ENCODE results near the gene IL17RB. TPM values are rescaled to one million over a fixed set of nuclear protein-coding genes. Genes with fewer than 3 reads are reported as not detected.

IL17RB gene
- total RNA-seq, 4 donors from 2014 or later: 0.52 to 0.83 (median 0.63) TPM; not detected in 1

DNA sequence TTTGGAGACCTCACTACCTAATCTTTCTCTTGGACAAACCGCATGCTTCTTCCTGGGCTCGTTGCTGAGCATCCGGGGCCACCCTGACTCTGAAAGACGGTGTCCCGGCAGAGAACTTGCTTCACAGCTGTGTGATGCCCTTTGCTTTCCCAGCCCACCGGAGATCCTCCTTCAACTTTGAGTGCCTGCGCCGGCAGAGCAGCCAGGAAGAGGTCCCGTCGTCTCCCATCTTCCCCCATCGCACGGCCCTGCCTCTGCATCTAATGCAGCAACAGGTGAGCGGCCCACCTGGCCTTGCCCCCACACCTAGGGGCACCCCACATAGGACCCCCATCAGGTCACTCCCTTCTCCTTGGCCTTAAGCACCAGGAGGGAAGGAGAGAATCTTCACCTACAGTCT lies 37.9 kb upstream of the IL17RB start:
- intact Hi-C loops (cut with DNase I): no loop called here
- WGBS: 92% methylated on average over 13 of the region's 13 CpGs
- no peak for DNase-seq (ENCODE audit: extremely low spot score)

DNA sequence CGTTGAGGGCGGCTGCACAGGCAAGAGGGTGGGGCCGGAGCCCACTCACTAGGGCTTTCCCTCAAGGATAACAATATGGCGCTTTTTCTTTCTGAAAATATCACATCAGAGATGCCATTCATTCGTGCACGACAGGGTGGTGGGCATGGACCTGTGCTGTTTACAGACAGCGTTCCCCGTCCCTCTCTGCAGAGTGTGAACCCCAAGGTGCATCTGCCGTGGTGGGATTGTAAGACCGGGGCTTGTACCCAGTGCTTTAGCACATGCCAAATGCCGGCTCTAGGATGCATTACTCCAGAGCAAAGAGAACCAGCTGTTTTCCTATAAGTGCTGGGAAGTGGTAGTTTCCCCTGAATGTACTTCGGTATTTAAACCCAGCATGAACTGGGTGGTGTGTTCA lies 37.1 kb upstream of the IL17RB start:
- H3K27ac ChIP-seq (replicated peaks in 1 of 4): no peak overlapping the region
- no peaks in the 10 kb centered on the region for H3K9me3 ChIP-seq
- 77% methylated on average over 12 of the region's 12 CpGs for WGBS
- no peak for TF ChIP-seq POLR2AphosphoS5 (IDR thresholded peaks at IDR 0.05)
- no peak for TF ChIP-seq POLR2A (IDR thresholded peaks at IDR 0.05; ENCODE audit: low read depth)
- TF ChIP-seq EP300 (IDR thresholded peaks at IDR 0.05): no peak
- TF ChIP-seq, protein P1, sequence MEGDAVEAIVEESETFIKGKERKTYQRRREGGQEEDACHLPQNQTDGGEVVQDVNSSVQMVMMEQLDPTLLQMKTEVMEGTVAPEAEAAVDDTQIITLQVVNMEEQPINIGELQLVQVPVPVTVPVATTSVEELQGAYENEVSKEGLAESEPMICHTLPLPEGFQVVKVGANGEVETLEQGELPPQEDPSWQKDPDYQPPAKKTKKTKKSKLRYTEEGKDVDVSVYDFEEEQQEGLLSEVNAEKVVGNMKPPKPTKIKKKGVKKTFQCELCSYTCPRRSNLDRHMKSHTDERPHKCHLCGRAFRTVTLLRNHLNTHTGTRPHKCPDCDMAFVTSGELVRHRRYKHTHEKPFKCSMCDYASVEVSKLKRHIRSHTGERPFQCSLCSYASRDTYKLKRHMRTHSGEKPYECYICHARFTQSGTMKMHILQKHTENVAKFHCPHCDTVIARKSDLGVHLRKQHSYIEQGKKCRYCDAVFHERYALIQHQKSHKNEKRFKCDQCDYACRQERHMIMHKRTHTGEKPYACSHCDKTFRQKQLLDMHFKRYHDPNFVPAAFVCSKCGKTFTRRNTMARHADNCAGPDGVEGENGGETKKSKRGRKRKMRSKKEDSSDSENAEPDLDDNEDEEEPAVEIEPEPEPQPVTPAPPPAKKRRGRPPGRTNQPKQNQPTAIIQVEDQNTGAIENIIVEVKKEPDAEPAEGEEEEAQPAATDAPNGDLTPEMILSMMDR (IDR thresholded peaks at IDR 0.05): no peak
- no peak for DNase-seq (ENCODE audit: extremely low spot score)
- no peak overlapping the region for H3K4me3 ChIP-seq
- H3K36me3 ChIP-seq: no peaks in the 10 kb centered on the region
- H3K27me3 ChIP-seq: no peaks in the 10 kb centered on the region
- intact Hi-C loops (cut with DNase I): no loop called here
- H3K4me1 ChIP-seq: peaks cover 0 to 4% (median 0%) of the 10 kb centered on the region in 4 donors

More for the DNA sequence above, 37.9 kb upstream of the IL17RB start:
- H3K9me3 ChIP-seq: no peaks in the 10 kb centered on the region
- no peak overlapping the region for H3K4me3 ChIP-seq
- H3K27ac ChIP-seq (replicated peaks in 1 of 4): no peak overlapping the region
- H3K27me3 ChIP-seq: no peaks in the 10 kb centered on the region
- peaks cover 0 to 4% (median 0%) of the 10 kb centered on the region in 4 donors for H3K4me1 ChIP-seq
- TF ChIP-seq EP300 (IDR thresholded peaks at IDR 0.05) (no peak), POLR2A (IDR thresholded peaks at IDR 0.05; ENCODE audit: low read depth) (no peak), POLR2AphosphoS5 (IDR thresholded peaks at IDR 0.05) (no peak)
- TF ChIP-seq, protein P1 (IDR thresholded peaks at IDR 0.05): no peak
- no peaks in the 10 kb centered on the region for H3K36me3 ChIP-seq

DNA sequence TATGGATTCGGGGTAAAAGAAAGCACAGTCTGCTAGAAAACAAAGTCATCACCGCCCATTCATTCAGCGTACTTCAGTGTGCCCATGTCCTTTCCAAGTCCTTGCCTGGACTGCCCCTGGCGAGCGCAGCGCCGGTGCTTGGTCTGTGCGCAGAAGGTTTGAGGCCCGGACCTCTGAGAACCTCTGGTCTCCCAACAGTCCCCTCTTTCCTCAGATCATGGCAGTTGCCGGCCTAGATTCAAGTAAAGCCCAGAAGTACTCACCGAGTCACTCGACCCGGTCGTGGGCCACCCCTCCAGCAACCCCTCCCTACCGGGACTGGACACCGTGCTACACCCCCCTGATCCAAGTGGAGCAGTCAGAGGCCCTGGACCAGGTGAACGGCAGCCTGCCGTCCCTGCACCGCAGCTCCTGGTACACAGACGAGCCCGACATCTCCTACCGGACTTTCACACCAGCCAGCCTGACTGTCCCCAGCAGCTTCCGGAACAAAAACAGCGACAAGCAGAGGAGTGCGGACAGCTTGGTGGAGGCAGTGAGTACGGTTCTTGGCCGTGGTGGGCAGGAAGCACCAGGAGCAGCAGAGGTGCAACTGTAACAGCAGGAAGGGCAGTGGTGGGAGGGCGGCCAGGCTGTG lies 36.5 kb upstream of the IL17RB start:
- DNase-seq (ENCODE audit: extremely low spot score): no peak
- Histone ChIP-seq H3K4me3 (no peak overlapping the region), H3K4me1 (peaks cover 0 to 4% (median 0%) of the 10 kb centered on the region in 4 donors), H3K27me3 (no peaks in the 10 kb centered on the region), H3K27ac (replicated peaks in 1 of 4) (no peak overlapping the region), H3K9me3 (no peaks in the 10 kb centered on the region), H3K36me3 (no peaks in the 10 kb centered on the region)
- TF ChIP-seq POLR2AphosphoS5 (IDR thresholded peaks at IDR 0.05) (no peak), POLR2A (IDR thresholded peaks at IDR 0.05; ENCODE audit: low read depth) (no peak), EP300 (IDR thresholded peaks at IDR 0.05) (no peak)
- TF ChIP-seq, protein P1 (IDR thresholded peaks at IDR 0.05): no peak
- WGBS: 88% methylated on average over 28 of the region's 28 CpGs
- intact Hi-C loops (cut with DNase I): no loop called here

DNA sequence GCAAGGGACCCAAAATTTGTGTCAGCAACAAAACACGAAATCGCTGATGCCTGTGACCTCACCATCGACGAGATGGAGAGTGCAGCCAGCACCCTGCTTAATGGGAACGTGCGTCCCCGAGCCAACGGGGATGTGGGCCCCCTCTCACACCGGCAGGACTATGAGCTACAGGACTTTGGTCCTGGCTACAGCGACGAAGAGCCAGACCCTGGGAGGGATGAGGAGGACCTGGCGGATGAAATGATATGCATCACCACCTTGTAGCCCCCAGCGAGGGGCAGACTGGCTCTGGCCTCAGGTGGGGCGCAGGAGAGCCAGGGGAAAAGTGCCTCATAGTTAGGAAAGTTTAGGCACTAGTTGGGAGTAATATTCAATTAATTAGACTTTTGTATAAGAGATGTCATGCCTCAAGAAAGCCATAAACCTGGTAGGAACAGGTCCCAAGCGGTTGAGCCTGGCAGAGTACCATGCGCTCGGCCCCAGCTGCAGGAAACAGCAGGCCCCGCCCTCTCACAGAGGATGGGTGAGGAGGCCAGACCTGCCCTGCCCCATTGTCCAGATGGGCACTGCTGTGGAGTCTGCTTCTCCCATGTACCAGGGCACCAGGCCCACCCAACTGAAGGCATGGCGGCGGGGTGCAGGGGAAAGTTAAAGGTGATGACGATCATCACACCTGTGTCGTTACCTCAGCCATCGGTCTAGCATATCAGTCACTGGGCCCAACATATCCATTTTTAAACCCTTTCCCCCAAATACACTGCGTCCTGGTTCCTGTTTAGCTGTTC lies 35.0 kb upstream of the IL17RB start:
- Histone ChIP-seq H3K4me1 (peaks cover 0 to 4% (median 0%) of the 10 kb centered on the region in 4 donors), H3K27me3 (no peaks in the 10 kb centered on the region), H3K27ac (replicated peaks in 1 of 4) (no peak overlapping the region), H3K4me3 (no peak overlapping the region), H3K9me3 (no peaks in the 10 kb centered on the region), H3K36me3 (no peaks in the 10 kb centered on the region)
- TF ChIP-seq POLR2AphosphoS5 (IDR thresholded peaks at IDR 0.05) (no peak), EP300 (IDR thresholded peaks at IDR 0.05) (no peak), POLR2A (IDR thresholded peaks at IDR 0.05; ENCODE audit: low read depth) (no peak)
- TF ChIP-seq, protein P1 (IDR thresholded peaks at IDR 0.05): no peak
- DNase-seq (ENCODE audit: extremely low spot score): no peak
- intact Hi-C loops (cut with DNase I): no loop called here
- WGBS: 92% methylated on average over 23 of the region's 24 CpGs
